ENCODE measurements around the gene DGKD. TPM values are rescaled to one million over a fixed set of nuclear protein-coding genes. Genes with fewer than 3 reads are reported as not detected.
A peak's percentile ranks its signal among the peaks of the same experiment; 100 is the strongest.
"Not testable (repeated sequence)": the region's sequence is repeated elsewhere in the genome, so short reads cannot be mapped to it uniquely, and the experiment has no call there.

DGKD gene, protein sequence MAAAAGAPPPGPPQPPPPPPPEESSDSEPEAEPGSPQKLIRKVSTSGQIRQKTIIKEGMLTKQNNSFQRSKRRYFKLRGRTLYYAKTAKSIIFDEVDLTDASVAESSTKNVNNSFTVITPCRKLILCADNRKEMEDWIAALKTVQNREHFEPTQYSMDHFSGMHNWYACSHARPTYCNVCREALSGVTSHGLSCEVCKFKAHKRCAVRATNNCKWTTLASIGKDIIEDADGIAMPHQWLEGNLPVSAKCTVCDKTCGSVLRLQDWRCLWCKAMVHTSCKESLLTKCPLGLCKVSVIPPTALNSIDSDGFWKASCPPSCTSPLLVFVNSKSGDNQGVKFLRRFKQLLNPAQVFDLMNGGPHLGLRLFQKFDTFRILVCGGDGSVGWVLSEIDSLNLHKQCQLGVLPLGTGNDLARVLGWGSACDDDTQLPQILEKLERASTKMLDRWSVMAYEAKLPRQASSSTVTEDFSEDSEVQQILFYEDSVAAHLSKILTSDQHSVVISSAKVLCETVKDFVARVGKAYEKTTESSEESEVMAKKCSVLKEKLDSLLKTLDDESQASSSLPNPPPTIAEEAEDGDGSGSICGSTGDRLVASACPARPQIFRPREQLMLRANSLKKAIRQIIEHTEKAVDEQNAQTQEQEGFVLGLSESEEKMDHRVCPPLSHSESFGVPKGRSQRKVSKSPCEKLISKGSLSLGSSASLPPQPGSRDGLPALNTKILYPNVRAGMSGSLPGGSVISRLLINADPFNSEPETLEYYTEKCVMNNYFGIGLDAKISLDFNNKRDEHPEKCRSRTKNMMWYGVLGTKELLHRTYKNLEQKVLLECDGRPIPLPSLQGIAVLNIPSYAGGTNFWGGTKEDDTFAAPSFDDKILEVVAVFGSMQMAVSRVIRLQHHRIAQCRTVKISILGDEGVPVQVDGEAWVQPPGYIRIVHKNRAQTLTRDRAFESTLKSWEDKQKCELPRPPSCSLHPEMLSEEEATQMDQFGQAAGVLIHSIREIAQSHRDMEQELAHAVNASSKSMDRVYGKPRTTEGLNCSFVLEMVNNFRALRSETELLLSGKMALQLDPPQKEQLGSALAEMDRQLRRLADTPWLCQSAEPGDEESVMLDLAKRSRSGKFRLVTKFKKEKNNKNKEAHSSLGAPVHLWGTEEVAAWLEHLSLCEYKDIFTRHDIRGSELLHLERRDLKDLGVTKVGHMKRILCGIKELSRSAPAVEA
- 18.8 TPM for total RNA-seq (ENCODE audit: insufficient read depth, low replicate concordance)

DNA sequence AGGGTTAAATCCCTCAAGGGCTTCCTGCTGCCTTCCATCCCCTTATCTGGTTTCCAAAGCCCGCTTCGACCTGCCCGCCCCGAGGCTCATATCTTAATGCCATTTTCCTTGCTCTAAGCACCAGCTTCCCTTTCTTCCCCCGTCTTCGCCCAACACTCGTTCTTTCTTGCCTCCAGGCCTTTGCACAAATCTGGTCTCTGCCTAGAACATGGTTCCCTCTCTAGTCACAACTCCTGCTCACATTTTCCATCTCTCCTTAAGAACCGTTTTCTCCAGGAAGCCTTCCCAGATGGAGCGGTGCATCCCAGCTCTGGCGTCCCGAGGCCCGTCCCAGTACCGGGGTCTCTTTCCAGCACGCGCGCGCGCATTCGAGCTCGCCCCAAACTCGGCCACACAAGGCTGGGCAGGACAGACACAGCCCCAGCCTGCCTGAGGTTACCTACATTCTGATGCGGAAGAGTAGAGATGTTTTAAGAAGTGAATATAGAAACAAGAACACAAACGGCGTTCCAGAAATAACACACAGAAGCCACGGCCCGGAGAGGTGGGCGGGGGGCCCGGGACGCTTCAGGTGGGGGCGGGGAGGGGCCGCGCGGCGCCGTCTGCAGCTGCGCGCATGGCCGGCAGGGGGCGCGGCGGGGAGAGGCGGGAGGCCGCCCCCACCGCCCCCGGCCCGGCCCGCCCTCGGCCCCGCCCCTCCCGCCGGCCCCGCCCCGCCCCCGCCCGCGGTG lies at the start of gene DGKD:
Gene DGKD (plus strand): TSS at position 726 of the 731 bp plus-strand sequence. CDS start 25 bp downstream, outside the sequence.
- peak; percentile 72 for DNase-seq (ENCODE audit: low spot score)

DNA sequence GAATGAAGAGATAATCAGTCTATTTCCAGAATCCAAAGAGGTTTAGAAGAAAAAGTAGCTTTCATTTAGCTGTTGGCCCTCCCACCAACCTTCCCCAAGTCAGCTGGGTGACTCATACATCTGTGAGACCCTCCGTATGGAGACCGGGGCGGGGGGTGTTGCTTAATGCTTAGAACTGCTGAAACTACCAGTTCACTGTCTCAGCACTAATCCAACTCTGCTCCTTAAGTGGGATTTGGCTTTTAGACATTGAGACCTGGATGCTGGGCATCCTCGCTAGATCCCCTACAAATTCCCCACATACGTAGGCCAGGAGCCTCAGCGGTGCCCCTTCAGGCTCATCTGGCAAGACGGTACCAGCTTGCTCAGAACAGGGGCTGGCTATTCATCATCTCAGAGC lies 46.7 kb upstream of the DGKD start, which contains the start of gene SAG:
Gene SAG (plus strand): TSS at position 252 of the 400 bp plus-strand sequence. CDS start 1,374 bp downstream, outside the sequence.
- no peak for DNase-seq (ENCODE audit: low spot score)

DNA sequence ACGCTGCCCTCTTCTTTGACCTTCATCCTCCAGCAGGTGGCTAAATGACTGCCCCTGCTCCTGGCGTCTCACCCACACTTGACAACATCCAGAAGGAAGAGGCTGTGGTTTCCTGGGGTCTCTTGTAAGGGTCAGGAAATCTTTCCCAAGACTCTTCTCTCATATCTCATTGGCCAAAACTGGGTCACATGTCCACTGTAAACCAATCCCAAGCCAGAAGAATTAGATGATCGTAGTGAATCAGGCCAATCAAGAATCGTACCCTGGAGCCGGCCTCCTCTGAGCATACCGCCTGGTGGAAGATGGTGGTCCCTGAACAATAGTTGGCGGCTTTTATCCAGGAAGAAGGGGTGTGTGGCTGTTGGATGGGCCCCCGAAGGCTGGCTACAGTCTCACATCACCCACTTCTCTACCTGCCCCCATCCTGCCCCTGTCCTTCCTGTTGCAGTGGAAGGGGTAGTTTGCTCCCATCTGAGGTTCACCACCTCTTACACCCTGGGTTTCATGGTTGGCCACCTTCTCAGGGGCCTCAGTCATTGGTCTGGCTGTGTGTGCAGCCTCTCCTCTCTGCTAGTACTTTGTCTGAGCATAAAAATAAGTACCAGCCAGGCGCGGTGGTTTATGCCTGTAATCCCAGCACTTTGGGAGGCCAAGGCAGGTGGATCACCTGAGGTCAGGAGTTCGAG lies 42.9 kb upstream of the DGKD start:
- no peak for DNase-seq (ENCODE audit: low spot score)

DNA sequence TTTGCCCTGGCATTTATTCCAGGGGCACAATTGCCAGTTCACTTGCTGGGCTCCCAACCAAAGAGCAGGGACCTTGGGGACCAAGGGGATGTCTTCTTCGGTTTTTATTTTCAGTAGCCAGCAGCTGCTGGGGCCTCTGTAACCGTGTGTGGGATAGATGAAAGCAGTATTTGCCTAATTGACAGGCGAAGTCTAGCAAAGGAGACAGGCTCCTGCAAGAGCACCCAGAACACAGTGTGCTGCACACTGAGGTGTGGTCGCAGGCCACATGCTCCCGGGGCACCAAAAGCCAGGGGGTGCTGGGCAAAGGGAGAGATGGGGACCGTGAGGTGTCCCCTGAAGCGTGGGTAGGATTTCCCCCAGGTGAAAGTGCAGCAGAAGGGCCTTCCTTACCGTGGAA lies 41.4 kb upstream of the DGKD start:
- no peak for DNase-seq (ENCODE audit: low spot score)

DNA sequence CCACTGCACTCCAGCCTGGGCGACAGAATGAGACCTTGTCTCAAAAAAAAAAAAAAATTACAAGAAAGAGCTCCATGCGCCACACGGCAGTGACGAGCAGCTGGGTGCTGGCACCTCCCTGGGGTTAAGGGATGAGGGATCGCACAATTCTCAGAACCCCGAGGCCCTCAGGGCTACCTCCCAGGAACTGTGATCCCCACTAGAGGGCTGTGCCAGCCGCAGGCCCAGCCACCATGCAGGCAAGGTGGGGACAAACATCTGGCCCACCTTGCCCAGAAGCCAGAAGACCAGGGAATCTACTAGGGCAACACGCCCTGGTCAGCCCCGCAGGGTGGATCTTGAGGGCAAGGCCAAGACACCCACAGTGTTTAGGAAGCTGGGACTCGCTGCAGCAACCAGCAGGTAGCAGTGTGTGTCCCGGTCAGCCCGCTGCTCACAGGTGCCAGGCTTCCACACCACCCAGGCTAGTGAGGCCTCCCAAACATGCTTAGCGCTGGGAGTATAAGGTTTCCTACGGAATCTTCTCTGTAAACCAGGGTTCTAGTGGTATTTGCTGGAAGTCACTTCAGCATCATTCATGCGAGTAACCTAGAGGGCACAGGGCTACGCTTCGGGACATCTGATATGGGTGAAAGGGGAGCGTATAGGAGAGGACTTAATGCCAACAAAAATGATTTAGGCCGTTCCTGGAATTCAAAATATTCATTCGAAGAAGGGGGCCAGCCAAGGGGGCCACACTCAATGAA lies 39.9 kb upstream of the DGKD start:
- no peak for DNase-seq (ENCODE audit: low spot score)

DNA sequence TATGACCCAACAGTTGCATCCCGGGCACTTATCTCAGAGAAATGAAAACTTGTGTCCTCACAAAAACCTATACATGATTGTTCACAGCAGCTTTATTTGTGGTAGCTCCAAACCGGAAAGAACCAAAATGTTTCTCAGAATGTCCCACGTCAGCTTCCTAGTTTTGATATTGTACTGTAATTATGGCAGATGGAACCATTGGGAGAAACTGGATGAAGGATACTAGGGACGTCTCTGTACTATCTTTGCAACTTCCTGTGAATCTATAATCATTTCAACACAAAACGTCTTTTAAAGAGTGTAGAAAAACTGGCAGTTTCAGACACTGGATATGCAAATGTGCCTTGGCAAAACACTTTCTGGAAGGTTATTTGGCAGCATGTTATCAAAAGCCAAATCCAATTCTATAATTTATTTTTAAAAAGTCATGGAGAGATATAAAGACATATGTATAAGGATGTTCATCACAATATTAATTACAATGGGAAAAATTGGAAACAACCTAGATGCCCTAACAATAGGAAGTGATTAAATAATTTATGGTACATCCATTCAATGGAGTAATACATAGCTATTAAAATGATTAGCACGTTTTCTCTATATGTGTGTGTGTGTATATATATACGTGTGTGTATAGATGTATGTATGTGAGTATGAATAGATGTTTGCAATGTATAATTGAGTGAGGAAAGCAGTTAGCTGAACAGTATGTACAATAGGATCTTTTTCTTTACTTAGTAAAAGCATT lies 36.9 kb upstream of the DGKD start:
- DNase-seq (ENCODE audit: low spot score), result no peak

DNA sequence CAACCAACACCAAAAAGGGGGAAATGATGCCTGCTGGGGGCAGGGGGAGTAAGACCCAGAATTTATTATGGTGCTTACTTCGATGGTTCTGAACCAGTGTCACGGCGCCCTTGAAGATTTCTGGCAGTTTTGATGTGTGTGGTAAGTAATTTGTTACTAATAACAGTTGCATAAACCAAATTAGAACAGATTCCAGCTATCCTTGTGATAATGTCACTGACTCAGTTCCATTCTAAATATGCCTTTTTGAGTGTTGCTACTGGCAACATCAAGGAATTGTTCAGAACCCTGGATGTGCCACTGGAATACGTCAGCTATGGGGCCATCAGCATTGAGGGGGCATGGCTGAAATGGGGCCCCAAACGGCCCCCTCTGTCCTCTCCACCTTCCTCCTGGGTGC lies 35.0 kb upstream of the DGKD start:
- DNase-seq (ENCODE audit: low spot score), result no peak

DNA sequence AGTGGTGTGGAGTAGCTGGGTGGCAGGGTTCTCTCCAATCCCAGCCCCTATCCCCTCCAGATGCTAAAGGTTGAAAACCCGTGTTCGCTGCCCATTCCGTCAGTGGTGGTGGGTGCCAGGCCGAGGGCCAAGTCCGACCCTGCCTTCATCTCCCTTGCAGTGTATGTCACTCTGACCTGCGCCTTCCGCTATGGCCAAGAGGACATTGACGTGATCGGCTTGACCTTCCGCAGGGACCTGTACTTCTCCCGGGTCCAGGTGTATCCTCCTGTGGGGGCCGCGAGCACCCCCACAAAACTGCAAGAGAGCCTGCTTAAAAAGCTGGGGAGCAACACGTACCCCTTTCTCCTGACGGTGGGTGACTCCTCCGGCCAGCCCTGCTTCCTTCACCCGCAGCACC lies 33.8 kb upstream of the DGKD start:
- DNase-seq (ENCODE audit: low spot score), result no peak

DNA sequence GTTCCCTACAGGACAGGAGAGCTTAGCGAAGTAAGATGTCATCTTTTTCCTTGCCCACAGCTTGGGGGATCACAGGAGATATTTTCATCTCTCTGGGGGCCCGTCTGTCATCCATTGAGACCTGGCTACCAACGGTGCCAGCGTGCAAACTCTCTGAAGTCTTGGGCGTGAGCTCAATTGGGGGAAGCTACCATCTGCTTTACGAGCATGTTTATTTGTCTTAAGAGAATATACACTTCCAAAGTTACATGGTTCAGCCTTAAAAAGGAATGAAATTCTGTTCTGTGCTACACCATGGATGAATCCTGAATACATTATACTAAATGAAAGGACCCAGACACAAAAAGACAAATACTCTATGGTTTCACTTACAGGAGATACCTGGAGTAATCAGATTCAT lies 33.1 kb upstream of the DGKD start:
- no peak for DNase-seq (ENCODE audit: low spot score)

DNA sequence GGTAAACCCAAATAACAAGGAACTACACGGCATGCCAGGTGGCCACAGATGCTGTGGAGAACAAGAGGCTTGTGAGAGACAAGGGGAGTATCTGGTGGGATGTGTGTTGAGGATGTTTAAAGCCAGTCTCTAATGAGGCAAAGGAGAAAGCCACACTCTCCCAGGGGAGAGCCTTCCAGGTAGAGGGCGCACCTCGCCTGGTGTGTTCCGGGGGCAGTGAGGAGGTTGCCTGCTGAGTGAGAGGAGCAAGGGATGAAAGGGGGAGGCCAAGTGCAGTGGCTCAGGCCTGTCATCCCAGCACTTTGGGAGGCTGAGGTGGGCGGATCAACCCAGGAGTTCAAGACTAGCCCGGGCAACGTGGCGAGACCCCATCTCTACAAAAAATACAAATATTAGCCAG lies 30.4 kb upstream of the DGKD start:
- no peak for DNase-seq (ENCODE audit: low spot score)

DNA sequence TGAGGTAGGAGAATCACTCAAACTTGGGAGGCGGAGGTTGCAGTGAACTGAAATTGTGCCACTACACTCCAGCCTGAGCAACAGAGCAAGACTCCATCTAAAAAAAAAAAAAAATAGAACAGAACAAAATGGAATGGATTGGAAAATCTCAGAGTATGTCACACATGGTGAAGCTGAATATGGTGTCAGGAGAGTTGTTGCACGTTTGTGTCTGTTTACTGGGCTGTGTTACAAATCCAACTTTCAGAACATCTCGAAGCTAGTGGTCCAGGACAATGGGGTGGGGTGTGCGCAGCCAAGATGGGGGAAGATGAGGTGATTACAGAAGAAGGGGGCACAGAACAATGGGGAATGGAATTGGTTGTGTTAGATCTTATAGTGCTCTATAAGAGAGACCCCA lies 29.0 kb upstream of the DGKD start:
- DNase-seq (ENCODE audit: low spot score), result no peak

DNA sequence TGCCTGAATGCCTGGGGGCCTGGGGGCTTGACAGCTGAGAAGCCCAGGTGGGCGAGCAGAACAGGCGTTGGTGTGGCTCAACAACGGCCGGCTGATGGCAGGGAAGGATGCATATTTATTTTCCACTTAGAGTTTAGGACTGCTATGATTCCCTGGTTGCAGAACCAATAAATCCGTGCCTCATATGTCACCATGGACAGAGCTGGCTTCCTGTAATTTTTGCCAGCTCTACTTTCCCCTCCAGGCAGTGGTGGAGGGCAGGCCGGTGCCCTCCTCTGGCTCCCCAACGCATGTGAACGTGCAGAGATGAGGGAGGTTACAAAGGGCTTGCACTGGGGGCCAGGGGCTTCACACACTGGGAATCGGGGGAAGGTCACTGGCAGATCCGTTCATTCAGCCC lies 28.5 kb upstream of the DGKD start:
- no peak for DNase-seq (ENCODE audit: low spot score)

DNA sequence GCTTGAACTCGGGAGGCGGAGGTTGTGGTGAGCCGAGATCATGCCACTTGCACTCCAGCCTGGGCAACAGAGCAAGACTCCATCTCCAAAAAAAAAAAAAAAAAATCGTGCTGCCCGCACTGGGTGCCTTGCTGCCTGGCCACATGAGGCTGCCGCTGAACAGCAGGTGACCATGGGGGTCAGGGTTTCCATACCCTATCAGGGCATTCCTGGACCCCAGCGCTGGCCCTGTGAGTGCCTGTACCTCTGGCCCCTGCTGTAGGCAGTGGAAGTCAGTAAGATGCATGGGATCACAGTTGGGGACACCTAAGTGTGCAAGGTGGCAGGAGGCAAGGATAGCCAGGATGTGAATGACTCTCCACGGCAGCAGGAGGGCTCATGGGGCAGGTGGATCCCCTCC lies 27.8 kb upstream of the DGKD start:
- DNase-seq (ENCODE audit: low spot score), result no peak

DNA sequence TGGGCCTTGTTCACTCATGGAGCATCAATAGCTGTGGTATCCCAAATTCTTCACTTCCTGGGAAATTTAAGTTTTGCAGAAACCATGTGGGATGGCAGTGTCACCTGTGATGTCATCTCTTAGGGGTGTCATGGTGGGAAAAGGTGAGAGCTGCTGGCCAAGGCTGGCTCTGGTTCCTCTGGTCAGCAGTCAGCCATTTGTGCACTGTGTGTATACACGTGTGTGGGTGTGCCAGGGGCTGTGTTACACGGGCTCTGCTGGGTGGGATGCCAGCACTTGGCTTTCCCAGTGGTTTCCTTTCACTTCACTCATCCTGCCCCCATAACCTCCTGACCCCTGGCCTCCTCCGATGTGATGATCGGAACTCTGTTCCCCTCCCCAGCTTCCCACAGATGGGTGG lies 25.4 kb upstream of the DGKD start:
- no peak for DNase-seq (ENCODE audit: low spot score)

DNA sequence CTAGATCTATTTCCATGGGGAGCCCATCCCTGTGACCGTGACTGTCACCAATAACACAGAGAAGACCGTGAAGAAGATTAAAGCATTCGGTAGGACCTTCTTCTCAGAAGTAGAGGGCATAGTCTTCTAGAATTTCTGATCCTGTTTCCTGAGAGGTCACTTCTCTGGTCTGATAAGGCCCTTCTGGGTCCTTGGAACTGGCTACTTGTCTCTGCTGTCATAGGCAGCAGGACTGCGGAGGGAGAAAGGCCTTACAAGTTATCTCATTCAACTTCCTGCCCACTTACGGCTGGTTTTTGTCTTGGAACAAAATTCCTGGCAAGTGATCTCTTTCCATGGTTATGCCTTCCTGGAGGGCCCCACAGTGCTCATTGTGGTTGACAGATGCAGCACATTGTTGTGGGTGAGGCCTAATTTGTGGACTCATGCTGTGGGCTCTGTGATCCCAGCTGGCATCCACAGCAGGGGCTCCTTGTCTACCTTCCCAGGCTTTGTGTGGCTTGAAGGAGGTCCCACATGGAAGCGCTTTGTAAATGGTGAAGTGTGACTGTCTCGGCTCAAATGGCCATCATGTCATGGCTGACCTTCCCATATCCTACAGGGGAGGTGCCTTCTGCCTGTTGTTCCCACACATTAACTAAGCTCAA lies 24.7 kb upstream of the DGKD start:
- no peak for DNase-seq (ENCODE audit: low spot score)

DNA sequence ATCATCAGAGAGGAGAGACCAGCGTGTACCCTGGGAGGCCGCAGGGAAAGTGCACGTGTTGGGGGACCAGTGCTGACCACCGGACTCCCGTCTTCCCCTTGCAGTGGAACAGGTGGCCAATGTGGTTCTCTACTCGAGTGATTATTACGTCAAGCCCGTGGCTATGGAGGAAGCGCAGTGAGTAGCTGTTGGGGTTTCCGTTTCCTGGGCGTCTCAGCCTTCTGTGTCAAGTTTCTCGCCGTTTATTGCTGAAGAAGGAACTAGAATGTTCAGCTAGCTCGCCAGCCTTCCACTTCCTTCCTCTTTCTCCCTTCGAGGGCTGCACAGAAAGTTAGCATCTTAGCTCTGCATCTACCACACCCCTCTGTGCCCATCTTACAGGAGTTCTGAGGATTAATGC lies 22.8 kb upstream of the DGKD start:
- DNase-seq (ENCODE audit: low spot score), result peak; percentile 58

DNA sequence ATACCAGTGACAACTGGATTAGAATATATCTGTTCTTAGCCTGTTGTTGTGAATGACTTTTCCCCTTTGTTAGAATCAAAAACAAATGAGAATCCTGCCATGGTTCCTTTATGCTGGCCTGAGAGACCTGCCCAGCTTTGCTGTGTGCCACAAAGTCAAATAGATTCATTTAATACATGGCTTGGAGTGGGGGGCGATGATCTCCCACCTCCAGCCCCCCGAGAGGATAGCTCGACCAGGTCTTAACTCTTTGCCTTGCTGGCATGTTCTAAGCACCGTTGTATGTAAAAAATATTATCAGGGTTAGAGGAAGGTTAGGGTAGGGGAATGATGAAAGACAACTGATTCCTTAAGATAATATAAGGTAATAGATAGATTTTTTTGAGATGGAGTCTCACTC lies 22.2 kb upstream of the DGKD start:
- DNase-seq (ENCODE audit: low spot score), result no peak

DNA sequence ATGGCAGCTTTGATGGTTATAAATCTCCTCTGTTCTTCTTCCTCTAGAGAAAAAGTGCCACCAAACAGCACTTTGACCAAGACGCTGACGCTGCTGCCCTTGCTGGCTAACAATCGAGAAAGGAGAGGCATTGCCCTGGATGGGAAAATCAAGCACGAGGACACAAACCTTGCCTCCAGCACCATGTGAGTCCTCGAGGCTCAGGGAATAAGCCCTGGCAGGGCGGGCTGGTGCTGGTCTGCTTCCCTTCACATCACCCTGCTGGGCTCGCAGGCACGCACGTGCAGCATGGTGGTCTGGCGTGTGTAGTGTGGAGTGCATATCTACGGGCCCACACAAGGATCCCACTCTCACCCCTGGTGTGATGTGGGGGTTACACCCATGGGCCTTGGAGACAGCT lies 19.4 kb upstream of the DGKD start:
- no peak for DNase-seq (ENCODE audit: low spot score)

DNA sequence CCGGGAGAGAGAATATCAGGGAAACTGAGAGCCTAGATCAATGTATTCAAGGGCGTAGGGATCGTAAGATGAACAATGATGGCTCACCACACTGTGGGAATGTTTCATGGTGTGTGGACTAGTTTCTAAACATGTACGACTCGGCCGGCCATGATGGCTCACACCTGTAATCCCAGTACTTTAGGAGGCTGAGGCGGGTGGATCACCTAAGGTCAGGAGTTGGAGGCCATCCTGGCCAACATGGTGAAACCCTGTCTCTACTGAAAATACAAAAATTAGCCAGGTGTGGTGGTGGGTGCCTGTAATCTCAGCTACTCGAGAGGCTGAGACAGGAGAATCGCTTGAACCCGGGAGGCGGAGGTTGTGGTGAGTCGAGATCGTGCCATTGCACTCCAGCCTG lies 18.2 kb upstream of the DGKD start:
- DNase-seq (ENCODE audit: low spot score), result not testable (repeated sequence)
